22Rv1 (cell line): Measurements from ENCODE around the gene TRIM72.
A peak's percentile ranks its signal among the peaks of the same experiment; 100 is the strongest.
"Not testable (repeated sequence)": the region's sequence is repeated elsewhere in the genome, so short reads cannot be mapped to it uniquely, and the experiment has no call there.

Experiments
- H3K27ac ChIP-seq: fragments of 450-650 bp; 2 replicates; pipeline ENCODE4 v1.5.1; 2017
- CTCF ChIP-seq: fragments of 450-650 bp; IDR thresholded peaks from 2 replicates; pipeline ENCODE4 v1.5.1; 2017; ENCODE audit warnings: mild to moderate bottlenecking
- ZFX ChIP-seq: fragments of 450-650 bp; IDR thresholded peaks from 2 replicates; pipeline ENCODE4 v1.6.1; 2017; ENCODE audit warnings: antibody characterized with exemption, borderline replicate concordance

Gene TRIM72

GRCh38 chr16:31192856-31193642, 20.9 kb upstream of the TRIM72 start:
- TF ChIP-seq CTCF (no peak), ZFX (no peak)
- no peak overlapping the region for H3K27ac ChIP-seq

- TF ChIP-seq CTCF, result no peak
- TF ChIP-seq ZFX, result no peak
- H3K27ac ChIP-seq, result no peak overlapping the region
Measured at GRCh38 chr16:31193874-31194273, 20.0 kb upstream of the TRIM72 start.

- H3K27ac ChIP-seq, result no peak overlapping the region
- TF ChIP-seq ZFX, result no peak
- TF ChIP-seq CTCF, result no peak
Measured at GRCh38 chr16:31194898-31195297, 19.0 kb upstream of the TRIM72 start.

GRCh38 chr16:31195861-31196260, 18.1 kb upstream of the TRIM72 start:
- H3K27ac ChIP-seq, result not testable (repeated sequence)

- H3K27ac ChIP-seq, result no peak overlapping the region
- TF ChIP-seq CTCF, result no peak
- TF ChIP-seq ZFX, result no peak
Measured at GRCh38 chr16:31196324-31197088, 17.4 kb upstream of the TRIM72 start.

- H3K27ac ChIP-seq, result peak overlapping the region; percentile 13; the same call in 1 of the 2 replicates
Measured at GRCh38 chr16:31198207-31198882, 15.6 kb upstream of the TRIM72 start.

More at GRCh38 chr16:31198207-31198882, 15.6 kb upstream of the TRIM72 start:
- TF ChIP-seq CTCF (no peak), ZFX (no peak)
